Neural crest cell (in vitro differentiated cells): ENCODE results near the gene THBD. TPM values are rescaled to one million over a fixed set of nuclear protein-coding genes. Genes with fewer than 3 reads are reported as not detected.

Source experiments
- DNase-seq: peaks from one replicate; pipeline ENCODE4 v3.0.0; 2021; ENCODE audit warnings: low read depth, mixed read lengths, low spot score
- H3K27ac Mint-ChIP-seq: one replicate; pipeline ENCODE4 v1.8.0; 2021; ENCODE audit warnings: mild to moderate bottlenecking, mixed read lengths; ENCODE audit not compliant: unreplicated experiment
- H3K27me3 Mint-ChIP-seq: 2 replicates; pipeline ENCODE4 v1.8.0; 2021; ENCODE audit warnings: low read depth, mild to moderate bottlenecking, mixed read lengths
- H3K36me3 Mint-ChIP-seq: 2 replicates; pipeline ENCODE4 v1.8.0; 2021; ENCODE audit warnings: low read depth, mild to moderate bottlenecking, mixed read lengths
- H3K4me1 Mint-ChIP-seq: 2 replicates; pipeline ENCODE4 v1.8.0; 2021; ENCODE audit warnings: mixed read lengths
- H3K4me3 Mint-ChIP-seq: one replicate; pipeline ENCODE4 v1.8.0; 2021; ENCODE audit warnings: mild to moderate bottlenecking, mixed read lengths
- H3K9me3 Mint-ChIP-seq: 2 replicates; pipeline ENCODE4 v1.8.0; 2021; ENCODE audit warnings: mixed read lengths
- total RNA-seq: library from RNA; stranded (reverse); gene quantifications from 2 replicates; pipeline ENCODE4 v1.2.1, GENCODE V29; 2021
- TF ChIP-seq, protein P1 (sequence below): fragments of 200-600 bp; sonication (generic); conservative IDR thresholded peaks from 2 replicates; pipeline ENCODE4 v1.5.0; 2021; ENCODE audit warnings: antibody characterized with exemption, mild to moderate bottlenecking

The THBD gene
- total RNA-seq, 1 donor from 2014 or later = 0.12 TPM

DNA sequence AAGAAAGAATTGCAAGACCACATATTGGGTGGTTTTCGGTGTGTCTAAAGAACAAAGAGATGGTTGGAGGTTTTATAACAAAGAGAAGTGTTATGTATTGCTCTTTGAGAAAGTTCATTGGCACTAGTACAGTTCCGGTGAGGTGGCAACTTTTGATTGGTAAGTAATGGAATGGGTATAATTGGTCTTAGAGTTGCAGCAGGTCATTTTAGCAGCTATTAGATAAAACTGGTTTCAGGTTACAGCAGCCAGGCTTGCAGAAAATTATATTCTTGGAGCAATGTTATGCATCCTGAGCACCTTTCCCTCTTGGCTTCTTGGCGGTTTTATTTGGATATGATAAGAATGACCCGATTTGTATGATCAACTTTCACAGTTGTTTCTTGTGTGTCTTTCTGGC is 26.6 kb downstream of the THBD start:
- H3K4me1 Mint-ChIP-seq = peaks cover 10% of the 10 kb centered on the region
- H3K4me3 Mint-ChIP-seq = no peak overlapping the region
- no peaks in the 10 kb centered on the region for H3K36me3 Mint-ChIP-seq
- DNase-seq = no peak
- H3K27me3 Mint-ChIP-seq = peaks cover 1% of the 10 kb centered on the region
- no peak overlapping the region for H3K27ac Mint-ChIP-seq
- no peaks in the 10 kb centered on the region for H3K9me3 Mint-ChIP-seq
- TF ChIP-seq, protein P1, sequence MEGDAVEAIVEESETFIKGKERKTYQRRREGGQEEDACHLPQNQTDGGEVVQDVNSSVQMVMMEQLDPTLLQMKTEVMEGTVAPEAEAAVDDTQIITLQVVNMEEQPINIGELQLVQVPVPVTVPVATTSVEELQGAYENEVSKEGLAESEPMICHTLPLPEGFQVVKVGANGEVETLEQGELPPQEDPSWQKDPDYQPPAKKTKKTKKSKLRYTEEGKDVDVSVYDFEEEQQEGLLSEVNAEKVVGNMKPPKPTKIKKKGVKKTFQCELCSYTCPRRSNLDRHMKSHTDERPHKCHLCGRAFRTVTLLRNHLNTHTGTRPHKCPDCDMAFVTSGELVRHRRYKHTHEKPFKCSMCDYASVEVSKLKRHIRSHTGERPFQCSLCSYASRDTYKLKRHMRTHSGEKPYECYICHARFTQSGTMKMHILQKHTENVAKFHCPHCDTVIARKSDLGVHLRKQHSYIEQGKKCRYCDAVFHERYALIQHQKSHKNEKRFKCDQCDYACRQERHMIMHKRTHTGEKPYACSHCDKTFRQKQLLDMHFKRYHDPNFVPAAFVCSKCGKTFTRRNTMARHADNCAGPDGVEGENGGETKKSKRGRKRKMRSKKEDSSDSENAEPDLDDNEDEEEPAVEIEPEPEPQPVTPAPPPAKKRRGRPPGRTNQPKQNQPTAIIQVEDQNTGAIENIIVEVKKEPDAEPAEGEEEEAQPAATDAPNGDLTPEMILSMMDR = no peak

DNA sequence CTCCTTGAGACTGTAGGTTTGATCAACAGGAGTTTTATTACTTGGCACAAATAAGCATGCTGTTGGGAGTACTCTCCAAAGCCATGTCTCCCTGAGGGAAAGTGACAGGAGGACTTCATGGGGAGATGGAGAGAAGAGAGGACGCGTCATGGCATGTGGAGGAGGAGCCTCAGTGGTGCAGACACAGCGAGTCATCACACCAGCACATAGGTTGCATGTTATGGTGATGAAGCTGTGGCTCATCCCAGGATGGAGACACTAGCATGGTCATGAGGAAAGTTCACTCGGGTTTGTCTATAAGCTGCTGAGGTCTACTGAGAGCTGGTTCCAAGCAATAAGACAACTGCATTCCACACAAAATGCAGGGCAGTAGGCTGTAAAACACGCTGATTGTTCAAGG is 27.5 kb downstream of the THBD start:
- Mint-ChIP-seq H3K36me3 (no peaks in the 10 kb centered on the region), H3K27me3 (no peaks in the 10 kb centered on the region)

DNA sequence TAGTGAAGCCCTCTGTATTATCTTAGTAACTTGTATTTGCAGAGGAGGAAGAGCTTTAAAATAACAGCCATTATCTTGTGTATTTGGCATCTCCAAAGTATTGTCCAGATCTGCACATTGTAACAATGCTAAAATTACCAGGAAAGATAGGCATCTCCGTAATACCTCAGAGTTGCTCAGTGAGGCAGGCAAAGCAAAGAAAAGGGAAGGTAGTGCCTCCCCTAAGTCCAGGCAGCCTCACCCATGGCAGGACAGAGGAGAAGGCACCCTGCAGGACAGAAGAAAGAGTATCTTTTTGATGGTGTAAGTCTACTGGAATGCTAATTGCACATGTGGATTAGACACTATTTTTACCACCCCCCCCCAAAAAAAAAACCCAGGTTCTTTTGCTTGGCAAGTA is 27.9 kb downstream of the THBD start:
- TF ChIP-seq, protein P1 = no peak
- no peak for DNase-seq
- H3K36me3 Mint-ChIP-seq = no peaks in the 10 kb centered on the region
- peaks cover 10% of the 10 kb centered on the region for H3K4me1 Mint-ChIP-seq
- H3K9me3 Mint-ChIP-seq = no peaks in the 10 kb centered on the region
- H3K27me3 Mint-ChIP-seq = no peaks in the 10 kb centered on the region
- H3K4me3 Mint-ChIP-seq = no peak overlapping the region
- no peak overlapping the region for H3K27ac Mint-ChIP-seq

More for the DNA sequence above, 27.5 kb downstream of the THBD start:
- Mint-ChIP-seq H3K9me3 (no peaks in the 10 kb centered on the region), H3K4me1 (peaks cover 10% of the 10 kb centered on the region), H3K27ac (no peak overlapping the region), H3K4me3 (no peak overlapping the region)
- TF ChIP-seq, protein P1 = no peak
- DNase-seq = no peak

DNA sequence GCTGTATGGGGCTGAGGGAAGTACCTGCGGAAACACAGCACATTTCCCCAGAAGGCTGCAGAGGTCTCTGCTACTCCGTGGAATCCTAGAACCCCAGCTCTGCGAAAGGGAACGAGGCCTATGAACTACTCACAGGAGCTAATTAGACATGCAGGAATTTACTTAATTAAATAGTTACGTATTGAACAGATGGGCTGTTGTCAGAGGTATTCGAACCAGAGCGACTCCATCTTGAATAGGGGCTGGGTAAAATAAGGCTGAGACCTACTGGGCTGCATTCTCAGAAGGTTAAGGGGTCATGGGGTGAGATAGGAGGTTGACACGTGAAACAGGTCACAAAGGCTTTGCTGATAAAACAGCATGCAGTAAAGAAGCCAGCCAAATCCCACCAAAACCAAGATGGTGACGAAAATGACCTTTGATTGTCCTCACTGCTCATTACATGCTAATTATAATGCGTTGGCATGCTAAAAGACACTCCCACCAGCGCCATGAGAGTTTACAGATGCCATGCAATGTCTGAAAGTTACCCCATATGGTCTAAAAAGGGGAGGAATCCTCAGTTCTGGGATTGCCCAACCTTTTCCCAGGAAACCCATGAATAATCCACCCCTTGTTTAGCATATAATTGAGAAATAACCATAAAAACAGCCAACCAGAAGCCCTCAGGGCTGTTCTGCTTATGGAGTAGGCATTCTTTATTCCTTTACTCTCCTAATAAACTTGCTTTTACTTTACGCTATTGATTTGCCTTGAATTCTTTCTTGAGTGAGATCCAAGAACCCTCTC is 29.0 kb downstream of the THBD start:
- no peak for DNase-seq
- Mint-ChIP-seq H3K4me1 (peaks cover 10% of the 10 kb centered on the region), H3K9me3 (no peaks in the 10 kb centered on the region), H3K36me3 (no peaks in the 10 kb centered on the region), H3K27me3 (no peaks in the 10 kb centered on the region), H3K4me3 (no peak overlapping the region), H3K27ac (no peak overlapping the region)
- TF ChIP-seq, protein P1 = no peak

DNA sequence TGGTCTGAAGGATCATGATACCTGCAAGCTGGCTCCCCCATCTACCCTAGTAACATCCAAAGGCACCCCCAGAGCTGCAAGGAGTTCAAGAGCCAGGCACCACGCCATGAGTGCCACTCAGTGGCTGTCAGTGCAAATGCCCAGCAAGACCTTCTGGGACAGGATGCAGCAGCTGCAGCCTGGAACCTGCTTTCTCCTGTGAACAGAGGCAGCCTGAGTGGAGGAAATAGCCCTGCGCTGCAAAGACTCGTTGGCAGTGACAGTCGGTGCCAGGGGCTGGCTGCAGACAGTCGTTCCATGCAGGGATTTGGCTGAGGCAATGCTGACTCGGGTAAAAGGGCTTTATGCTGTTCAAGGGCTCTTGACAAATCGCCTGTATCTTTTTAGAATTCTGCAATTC is 30.1 kb downstream of the THBD start:
- Mint-ChIP-seq H3K27ac (no peak overlapping the region), H3K9me3 (no peaks in the 10 kb centered on the region), H3K27me3 (no peaks in the 10 kb centered on the region), H3K36me3 (no peaks in the 10 kb centered on the region), H3K4me1 (peaks cover 10% of the 10 kb centered on the region), H3K4me3 (no peak overlapping the region)
- DNase-seq = no peak
- TF ChIP-seq, protein P1 = no peak
